ENCODE measurements around the gene OLA1.

The OLA1 gene

GRCh38 chr2:174224125-174224524 lies 24.2 kb downstream of the OLA1 start:
- DNase-seq = no peak

GRCh38 chr2:174223388-174223787 lies 24.9 kb downstream of the OLA1 start:
- no peak for DNase-seq

- no peak for DNase-seq
Observed at GRCh38 chr2:174222154-174222553, 26.2 kb downstream of the OLA1 start.

DNA sequence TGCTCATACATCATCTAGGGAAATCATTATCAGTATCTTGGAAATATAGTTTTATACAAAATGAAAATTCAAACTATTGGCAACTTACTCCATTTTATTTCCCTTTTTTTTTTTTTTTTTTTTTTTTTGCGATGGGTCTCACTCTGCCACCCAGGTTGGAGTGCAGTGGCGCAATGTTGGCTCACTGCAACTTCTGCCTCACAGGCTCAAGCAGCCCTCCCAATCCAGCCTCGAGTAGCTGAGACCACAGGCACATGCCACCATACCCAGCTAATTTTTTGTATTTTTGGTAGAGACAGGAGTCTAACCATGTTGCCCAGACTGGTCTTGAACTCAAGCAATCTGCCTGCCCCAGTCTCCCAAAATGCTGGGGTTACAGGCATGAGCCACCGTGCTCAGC lies 29.0 kb downstream of the OLA1 start:
- DNase-seq = no peak

DNA sequence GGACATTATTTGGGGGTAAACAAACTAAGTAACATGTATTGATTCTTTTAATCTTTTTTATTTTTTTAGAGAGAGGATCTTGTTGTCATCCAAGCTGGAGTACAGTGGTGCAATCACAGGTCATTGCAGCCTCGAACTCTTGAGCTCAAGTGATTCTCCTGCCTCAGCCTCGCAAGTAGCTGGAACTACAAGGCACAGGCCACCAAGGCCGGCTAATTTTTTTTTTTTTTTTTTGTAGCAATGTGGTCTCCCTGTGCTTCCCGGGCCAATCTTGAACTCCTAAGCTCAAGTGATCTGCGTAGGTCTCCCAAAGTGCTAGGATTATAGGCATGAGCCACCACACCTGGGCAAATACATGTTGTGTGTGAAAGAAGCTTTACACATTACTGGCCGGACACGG lies 29.6 kb downstream of the OLA1 start:
- no peak for DNase-seq

DNA sequence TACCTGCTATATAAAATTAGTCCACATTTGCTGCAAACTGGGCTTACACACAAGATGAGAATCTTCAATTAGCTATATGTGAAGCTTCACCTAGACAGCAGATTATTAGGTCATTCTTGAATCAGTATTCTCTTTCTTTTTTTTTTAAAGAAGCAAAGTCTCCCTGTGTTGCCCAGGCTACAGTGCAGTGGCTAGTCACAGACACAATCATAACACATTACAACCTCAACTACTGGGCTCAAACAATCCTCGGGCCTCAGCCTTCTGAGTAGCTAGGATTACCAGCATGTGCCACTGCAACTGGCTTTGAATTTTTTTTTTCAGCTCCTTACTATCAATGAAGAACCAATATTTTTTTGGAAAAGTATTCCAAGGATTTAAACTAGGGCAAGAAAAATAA lies 30.5 kb downstream of the OLA1 start:
- DNase-seq = no peak

- DNase-seq = no peak
Observed at GRCh38 chr2:174211954-174212353, 36.4 kb downstream of the OLA1 start.

GRCh38 chr2:174210862-174211261 lies 37.5 kb downstream of the OLA1 start:
- no peak for DNase-seq

GRCh38 chr2:174209325-174209724 lies 39.0 kb downstream of the OLA1 start:
- no peak for DNase-seq

- DNase-seq = no peak
Observed at GRCh38 chr2:174208026-174208425, 40.3 kb downstream of the OLA1 start.

- DNase-seq = no peak
Observed at GRCh38 chr2:174205562-174205961, 42.8 kb downstream of the OLA1 start.

GRCh38 chr2:174202188-174202587 lies 46.1 kb downstream of the OLA1 start:
- no peak for DNase-seq

DNA sequence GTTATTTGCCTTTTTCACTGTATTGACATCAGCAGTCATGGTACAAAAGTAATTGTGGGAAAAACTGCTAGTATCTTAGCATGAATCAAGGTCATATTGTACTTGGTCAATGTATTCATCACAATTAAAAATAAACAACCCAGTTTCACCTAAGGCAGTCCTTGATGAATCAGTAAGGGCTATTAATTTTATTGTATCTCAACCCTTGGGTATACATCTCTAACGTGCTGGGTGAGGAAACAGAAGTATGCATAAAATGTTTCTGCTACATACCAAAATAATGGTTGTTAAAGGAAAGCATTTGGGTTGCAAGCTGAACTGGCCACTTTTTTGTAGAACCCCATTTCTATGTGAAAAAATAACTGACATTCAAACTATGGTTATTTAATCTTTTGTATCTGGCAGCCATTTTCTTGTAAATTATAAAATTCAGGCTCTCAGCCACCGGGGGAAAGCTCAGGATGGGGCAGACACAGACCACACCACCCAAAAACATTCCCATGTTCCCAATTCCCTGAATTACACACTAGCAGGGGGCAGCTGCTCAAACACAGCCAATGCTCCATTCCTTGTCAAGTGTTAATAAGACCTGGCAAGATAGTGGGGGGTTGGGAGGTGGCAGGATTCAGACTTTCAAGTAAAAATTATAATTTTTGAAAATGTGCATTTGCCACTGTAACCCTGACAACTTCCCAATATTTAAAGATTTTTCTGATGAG lies 49.3 kb downstream of the OLA1 start:
- no peak for DNase-seq

DNA sequence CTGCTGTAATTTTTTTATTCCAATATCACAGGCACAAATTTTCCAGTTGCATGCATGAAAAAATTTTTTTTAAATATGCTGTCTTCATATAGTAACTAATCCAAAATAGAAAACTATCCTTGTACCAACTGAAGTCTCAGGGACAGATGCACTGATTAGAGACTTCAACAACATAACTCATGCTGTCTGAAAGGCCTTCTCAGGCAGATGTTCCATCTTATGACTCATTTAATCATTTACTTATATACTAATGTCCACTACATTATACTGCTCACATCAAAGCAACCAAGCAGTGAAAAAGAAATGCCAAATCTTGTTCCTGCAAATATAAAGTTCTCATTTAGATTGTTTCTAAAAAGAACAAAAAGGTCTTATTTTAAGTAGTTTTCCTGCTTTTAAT lies 53.1 kb downstream of the OLA1 start:
- no peak for DNase-seq

DNA sequence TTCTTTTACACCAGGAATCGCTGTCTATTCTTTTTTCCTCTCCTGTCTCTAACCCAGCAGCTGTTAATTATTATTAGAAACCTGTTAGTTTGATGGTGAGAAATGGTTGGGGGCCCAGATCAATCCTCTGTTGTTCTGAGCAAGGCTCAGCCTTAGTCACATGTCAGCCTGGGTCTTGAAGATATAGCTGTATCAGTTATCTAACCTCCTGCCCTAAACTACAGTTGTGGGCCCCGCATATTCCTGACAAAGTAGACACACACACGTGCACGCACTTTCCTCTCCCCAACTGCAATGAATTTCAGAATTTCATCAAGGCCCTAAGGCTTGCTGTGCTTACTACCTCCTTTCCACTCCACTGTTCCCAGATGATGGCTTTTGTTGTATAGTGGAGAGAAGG lies 54.6 kb downstream of the OLA1 start:
- DNase-seq = no peak

DNA sequence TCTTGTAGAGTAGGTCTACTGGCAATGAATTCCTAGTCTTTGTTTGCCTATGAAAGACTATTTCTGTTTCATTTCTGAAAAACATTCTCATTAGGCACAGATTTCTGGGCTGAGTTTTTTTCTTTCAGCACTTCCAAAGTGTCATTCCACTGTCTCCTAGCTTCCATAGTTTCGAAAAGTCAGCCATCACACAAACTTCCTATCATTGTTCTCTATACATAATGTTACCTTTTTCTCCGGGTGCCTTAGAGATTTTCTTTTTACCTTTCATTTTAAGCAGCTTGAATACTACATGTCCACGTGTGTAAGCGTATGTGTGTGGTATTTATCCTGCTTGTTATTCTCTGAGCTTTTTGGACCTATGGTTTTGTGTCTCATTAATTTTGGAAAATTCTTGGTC lies 55.7 kb downstream of the OLA1 start:
- no peak for DNase-seq

GRCh38 chr2:174191342-174192074 lies 56.8 kb downstream of the OLA1 start:
- no peak for DNase-seq

DNA sequence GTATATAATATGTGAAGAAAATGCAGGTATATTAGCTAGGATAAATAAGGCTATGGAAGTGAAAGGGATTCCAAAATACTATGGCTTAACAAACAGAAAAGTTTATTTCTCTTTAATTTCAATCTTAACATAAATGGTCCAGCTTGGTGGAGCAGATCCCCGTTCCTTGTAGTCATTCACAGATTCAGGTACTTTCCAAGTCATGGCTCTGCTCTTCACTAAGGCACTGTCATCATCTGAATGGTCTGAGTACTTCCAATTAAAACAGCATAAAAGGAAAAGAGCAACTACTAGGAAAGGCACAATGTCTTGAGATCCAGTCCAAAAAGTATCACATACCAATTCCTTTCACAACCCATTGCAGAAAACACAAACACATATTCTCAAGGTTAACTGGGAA lies 63.4 kb downstream of the OLA1 start:
- no peak for DNase-seq

DNA sequence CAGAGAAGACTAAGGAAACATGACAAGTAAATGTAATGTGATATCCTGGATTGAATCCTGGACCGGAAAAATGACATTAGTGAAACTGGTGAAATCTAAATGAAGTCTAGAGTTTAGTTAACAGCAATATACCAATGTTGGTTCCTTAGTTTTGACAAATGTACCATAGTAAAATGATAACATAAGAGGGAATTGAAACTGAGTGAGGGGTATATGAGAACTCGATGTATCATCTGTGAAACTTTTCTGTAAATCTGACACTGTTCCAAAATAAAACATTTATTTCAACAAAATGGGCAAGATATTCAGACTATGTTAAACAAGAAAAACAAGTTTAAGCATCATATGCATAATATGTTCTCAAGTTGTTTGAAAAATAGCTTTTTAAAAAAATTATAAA lies 63.8 kb downstream of the OLA1 start:
- DNase-seq = no peak

DNA sequence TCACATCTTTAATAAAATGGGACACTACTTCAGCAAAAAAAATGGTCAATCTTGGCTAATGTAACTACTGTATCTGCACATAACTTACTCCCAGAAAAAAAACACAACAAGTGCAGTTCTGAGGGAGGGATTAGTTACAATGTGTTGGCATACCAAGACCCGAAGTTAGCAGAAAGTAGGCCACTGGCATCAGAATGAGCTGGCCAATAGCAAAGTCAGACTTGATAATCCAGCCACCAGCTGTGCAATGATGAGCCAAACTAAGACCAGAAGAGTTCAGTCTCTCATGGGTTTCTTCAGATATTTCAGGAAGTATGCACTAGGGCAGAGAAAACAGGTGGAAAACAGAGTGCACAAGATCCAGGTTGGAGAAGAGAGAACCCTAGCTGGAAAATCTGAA lies 65.3 kb downstream of the OLA1 start:
- no peak for DNase-seq

DNA sequence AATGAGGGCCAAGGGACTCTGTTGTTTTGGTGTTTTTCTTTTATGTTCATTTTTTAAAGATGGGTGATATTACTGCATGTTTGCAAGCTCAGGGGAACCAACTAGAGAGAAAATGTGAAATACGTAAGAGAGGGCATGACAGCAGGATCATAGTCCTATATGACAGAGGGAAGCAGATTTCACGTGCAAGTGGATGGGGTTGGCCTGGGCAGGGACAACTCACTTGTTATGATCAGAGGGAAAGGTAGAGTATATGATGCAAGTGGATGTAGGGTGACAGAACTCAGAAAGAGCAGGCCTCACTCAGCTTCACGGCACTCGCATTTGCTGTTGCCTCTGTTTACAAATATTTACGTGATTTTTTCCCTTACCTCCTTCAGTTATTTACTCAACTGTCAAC lies 67.0 kb downstream of the OLA1 start:
- no peak for DNase-seq

- no peak for DNase-seq
Observed at GRCh38 chr2:174180726-174181236, 67.6 kb downstream of the OLA1 start.

- DNase-seq = no peak
Observed at GRCh38 chr2:174180165-174180724, 68.1 kb downstream of the OLA1 start.

DNA sequence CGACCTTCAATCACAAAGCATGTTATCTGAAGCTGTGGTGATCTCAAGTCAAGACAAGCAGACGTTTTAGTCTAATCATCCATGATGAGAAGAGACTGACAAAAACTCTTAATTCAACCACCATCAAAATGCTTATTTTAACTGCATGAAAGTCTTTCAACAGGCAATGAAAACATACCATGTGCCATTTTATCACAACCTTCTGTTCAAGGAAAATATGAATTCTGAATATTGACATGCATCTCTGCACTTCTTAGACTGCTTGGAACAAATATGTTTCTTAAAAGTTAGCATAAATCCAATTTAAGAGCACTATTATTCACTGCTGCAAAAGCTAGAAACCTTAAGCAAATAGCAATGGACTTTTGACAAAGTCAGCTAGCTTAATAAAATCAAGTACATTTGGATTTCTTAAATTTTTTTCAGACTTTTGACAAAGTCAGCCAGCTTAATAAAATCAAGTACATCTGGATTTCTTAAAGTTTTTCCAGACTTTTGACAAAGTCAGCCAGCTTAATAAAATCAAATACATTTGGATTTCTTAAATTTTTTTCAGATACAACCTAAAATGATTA lies 70.9 kb downstream of the OLA1 start:
- DNase-seq = no peak

All from activated CD8-positive, alpha-beta memory T cell treated with anti-CD3 and anti-CD28 coated beads for 24 hours (primary cell).